ENCODE measurements around the gene TINAG. TPM values are rescaled to one million over a fixed set of nuclear protein-coding genes. Genes with fewer than 3 reads are reported as not detected.

TINAG gene
- total and polyA plus RNA-seq, 2 of the 13 experiments (the other 11 are each of a cell fraction or from before 2014, with no cell fraction given) = 0.08 to 0.15 TPM

DNA sequence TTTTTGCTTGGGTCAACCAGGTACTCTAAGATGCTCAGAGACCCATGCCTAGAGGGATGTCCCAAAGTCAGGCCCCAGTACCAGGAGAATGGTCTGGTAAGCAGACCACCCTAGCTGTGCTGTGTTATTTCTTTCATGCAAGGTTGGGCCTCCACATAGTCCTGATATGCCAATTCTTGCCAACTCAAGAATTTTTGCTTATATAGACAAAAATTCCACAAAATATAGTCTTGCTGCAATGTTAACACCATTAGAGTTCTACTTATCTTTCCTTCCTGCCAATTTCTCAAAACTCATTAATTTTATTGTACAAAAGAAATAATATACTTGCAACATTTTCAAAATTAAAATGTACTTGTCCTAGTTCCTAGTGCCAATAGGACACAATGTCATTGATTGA lies 33.9 kb upstream of the TINAG start:
- TF ChIP-seq NFIB (CRISPR knock-in tag; IDR thresholded peaks at IDR 0.05; ENCODE audit: borderline replicate concordance) = no peak
- TF ChIP-seq, protein P1, sequence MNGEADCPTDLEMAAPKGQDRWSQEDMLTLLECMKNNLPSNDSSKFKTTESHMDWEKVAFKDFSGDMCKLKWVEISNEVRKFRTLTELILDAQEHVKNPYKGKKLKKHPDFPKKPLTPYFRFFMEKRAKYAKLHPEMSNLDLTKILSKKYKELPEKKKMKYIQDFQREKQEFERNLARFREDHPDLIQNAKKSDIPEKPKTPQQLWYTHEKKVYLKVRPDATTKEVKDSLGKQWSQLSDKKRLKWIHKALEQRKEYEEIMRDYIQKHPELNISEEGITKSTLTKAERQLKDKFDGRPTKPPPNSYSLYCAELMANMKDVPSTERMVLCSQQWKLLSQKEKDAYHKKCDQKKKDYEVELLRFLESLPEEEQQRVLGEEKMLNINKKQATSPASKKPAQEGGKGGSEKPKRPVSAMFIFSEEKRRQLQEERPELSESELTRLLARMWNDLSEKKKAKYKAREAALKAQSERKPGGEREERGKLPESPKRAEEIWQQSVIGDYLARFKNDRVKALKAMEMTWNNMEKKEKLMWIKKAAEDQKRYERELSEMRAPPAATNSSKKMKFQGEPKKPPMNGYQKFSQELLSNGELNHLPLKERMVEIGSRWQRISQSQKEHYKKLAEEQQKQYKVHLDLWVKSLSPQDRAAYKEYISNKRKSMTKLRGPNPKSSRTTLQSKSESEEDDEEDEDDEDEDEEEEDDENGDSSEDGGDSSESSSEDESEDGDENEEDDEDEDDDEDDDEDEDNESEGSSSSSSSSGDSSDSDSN (CRISPR knock-in tag; IDR thresholded peaks at IDR 0.05) = no peak
- TF ChIP-seq MAFF (IDR thresholded peaks at IDR 0.05; ENCODE audit: low read depth, low read length) = peak; percentile 81
- TF ChIP-seq, protein P2, sequence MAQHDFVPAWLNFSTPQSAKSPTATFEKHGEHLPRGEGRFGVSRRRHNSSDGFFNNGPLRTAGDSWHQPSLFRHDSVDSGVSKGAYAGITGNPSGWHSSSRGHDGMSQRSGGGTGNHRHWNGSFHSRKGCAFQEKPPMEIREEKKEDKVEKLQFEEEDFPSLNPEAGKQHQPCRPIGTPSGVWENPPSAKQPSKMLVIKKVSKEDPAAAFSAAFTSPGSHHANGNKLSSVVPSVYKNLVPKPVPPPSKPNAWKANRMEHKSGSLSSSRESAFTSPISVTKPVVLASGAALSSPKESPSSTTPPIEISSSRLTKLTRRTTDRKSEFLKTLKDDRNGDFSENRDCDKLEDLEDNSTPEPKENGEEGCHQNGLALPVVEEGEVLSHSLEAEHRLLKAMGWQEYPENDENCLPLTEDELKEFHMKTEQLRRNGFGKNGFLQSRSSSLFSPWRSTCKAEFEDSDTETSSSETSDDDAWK (CRISPR knock-in tag; IDR thresholded peaks at IDR 0.05) = no peak
- peak; percentile 83 to 86 for TF ChIP-seq MAFK (conservative IDR thresholded peaks at IDR 0.05 in 1 of 2, IDR thresholded peaks at IDR 0.05 in 1 of 2; ENCODE audit: low read length in 2 of 2)
- TF ChIP-seq, protein P3, sequence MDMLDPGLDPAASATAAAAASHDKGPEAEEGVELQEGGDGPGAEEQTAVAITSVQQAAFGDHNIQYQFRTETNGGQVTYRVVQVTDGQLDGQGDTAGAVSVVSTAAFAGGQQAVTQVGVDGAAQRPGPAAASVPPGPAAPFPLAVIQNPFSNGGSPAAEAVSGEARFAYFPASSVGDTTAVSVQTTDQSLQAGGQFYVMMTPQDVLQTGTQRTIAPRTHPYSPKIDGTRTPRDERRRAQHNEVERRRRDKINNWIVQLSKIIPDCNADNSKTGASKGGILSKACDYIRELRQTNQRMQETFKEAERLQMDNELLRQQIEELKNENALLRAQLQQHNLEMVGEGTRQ (IDR thresholded peaks at IDR 0.05; ENCODE audit: low read depth, low read length) = no peak
- TF ChIP-seq, protein P3 (CRISPR knock-in tag; IDR thresholded peaks at IDR 0.05; ENCODE audit: borderline replicate concordance) = no peak
- TF ChIP-seq RCOR2 (CRISPR knock-in tag; IDR thresholded peaks at IDR 0.05) = no peak
- TF ChIP-seq KDM3A (CRISPR knock-in tag; IDR thresholded peaks at IDR 0.05; ENCODE audit: low read depth) = no peak
- TF ChIP-seq TRIM24 (CRISPR knock-in tag; IDR thresholded peaks at IDR 0.05) = no peak
- TF ChIP-seq, protein P4, sequence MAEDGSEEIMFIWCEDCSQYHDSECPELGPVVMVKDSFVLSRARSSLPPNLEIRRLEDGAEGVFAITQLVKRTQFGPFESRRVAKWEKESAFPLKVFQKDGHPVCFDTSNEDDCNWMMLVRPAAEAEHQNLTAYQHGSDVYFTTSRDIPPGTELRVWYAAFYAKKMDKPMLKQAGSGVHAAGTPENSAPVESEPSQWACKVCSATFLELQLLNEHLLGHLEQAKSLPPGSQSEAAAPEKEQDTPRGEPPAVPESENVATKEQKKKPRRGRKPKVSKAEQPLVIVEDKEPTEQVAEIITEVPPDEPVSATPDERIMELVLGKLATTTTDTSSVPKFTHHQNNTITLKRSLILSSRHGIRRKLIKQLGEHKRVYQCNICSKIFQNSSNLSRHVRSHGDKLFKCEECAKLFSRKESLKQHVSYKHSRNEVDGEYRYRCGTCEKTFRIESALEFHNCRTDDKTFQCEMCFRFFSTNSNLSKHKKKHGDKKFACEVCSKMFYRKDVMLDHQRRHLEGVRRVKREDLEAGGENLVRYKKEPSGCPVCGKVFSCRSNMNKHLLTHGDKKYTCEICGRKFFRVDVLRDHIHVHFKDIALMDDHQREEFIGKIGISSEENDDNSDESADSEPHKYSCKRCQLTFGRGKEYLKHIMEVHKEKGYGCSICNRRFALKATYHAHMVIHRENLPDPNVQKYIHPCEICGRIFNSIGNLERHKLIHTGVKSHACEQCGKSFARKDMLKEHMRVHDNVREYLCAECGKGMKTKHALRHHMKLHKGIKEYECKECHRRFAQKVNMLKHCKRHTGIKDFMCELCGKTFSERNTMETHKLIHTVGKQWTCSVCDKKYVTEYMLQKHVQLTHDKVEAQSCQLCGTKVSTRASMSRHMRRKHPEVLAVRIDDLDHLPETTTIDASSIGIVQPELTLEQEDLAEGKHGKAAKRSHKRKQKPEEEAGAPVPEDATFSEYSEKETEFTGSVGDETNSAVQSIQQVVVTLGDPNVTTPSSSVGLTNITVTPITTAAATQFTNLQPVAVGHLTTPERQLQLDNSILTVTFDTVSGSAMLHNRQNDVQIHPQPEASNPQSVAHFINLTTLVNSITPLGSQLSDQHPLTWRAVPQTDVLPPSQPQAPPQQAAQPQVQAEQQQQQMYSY (CRISPR knock-in tag; IDR thresholded peaks at IDR 0.05) = no peak
- no peak for TF ChIP-seq MIER2 (CRISPR knock-in tag; IDR thresholded peaks at IDR 0.05)
- no peak for TF ChIP-seq LCORL (IDR thresholded peaks at IDR 0.05)
- TF ChIP-seq LCORL (CRISPR knock-in tag; IDR thresholded peaks at IDR 0.05) = no peak
- no peak for TF ChIP-seq SAP130 (CRISPR knock-in tag; IDR thresholded peaks at IDR 0.05; ENCODE audit: low read depth)
- no peak for TF ChIP-seq ZNF329 (CRISPR knock-in tag; IDR thresholded peaks at IDR 0.05; ENCODE audit: low read depth)
- TF ChIP-seq ZNF333 (CRISPR knock-in tag; IDR thresholded peaks at IDR 0.05; ENCODE audit: borderline replicate concordance) = no peak
- BruUV-seq (replicated peaks) = no TSS peak
- no peak overlapping the region for H3K4me3 ChIP-seq (replicated peaks in 1 of 3; ENCODE audit: insufficient read depth in 1 of 3, low read depth in 2 of 3, low read length in 3 of 3)

More for the DNA sequence above, 33.9 kb upstream of the TINAG start:
- ChIA-PET CTCF (ENCODE audit: low intra/inter-chr PET ratio, low total read pairs) (no interaction called here), POLR2A (no interaction called here)
- DNase-seq (ENCODE audit: low spot score) (no peak), FAIRE-seq (no peak), ATAC-seq (no peak)
- Histone ChIP-seq H3K9ac (ENCODE audit: insufficient read depth, low read depth, low read length) (no peak overlapping the region), H3K9me3 (ENCODE audit: low read length) (no peaks in the 10 kb centered on the region), H3K4me1 (ENCODE audit: insufficient read depth, low read length) (no peaks in the 10 kb centered on the region), H3K79me2 (ENCODE audit: insufficient read depth, low read length) (no peaks in the 10 kb centered on the region), H2AFZ (ENCODE audit: low read length) (no peak overlapping the region), H4K20me1 (ENCODE audit: insufficient read depth, low read length) (no peaks in the 10 kb centered on the region), H3K36me3 (replicated peaks in 1 of 2; ENCODE audit: control insufficient read depth in 1 of 2, insufficient read depth in 2 of 2, low read length in 2 of 2) (no peaks in the 10 kb centered on the region), H3K4me2 (ENCODE audit: low read depth, low read length) (no peak overlapping the region), H3K27me3 (ENCODE audit: control insufficient read depth in 1 of 2, insufficient read depth in 2 of 2, low read length in 2 of 2) (no peaks in the 10 kb centered on the region), H3K27ac (ENCODE audit: extremely low read length, insufficient read depth, low read length) (no peak overlapping the region)
- in situ Hi-C loops (cut with HindIII; ENCODE audit: extremely low pct_ligation_motif_present, low pct_unique_long_range_greater_than_20kb) = no loop called here
- intact Hi-C loops (cut with micrococcal nuclease; ENCODE audit: unreplicated experiment) = no loop called here
